Neuronal stem cell (in vitro differentiated cells): ENCODE data around the gene DIP2C.

ENCODE experiments used
- DNase-seq: peaks from one replicate; pipeline ENCODE4 v3.0.0-alpha.2; 2013; ENCODE audit warnings: low spot score
- H2AFZ ChIP-seq: one replicate; pipeline ENCODE4 v1.6.1; 2013; ENCODE audit warnings: mild to moderate bottlenecking, low read length, inconsistent platforms
- H2AK5ac ChIP-seq: 2 replicates; pipeline ENCODE4 v1.6.1; 2013; ENCODE audit warnings: low read depth, mild to moderate bottlenecking, inconsistent platforms, low read length, moderate library complexity, mixed read lengths
- H2BK120ac ChIP-seq: 2 replicates; pipeline ENCODE4 v1.6.1; 2013; ENCODE audit warnings: low read depth, mild to moderate bottlenecking, inconsistent platforms, low read length, moderate library complexity, mixed read lengths
- H2BK12ac ChIP-seq: one replicate; pipeline ENCODE4 v1.6.1; 2013; ENCODE audit warnings: low read length, inconsistent platforms
- H2BK15ac ChIP-seq: 2 replicates; pipeline ENCODE4 v1.6.1; 2013; ENCODE audit warnings: mild to moderate bottlenecking, low read length, inconsistent platforms, mixed read lengths
- H2BK5ac ChIP-seq: one replicate; pipeline ENCODE4 v1.6.1; 2013; ENCODE audit warnings: inconsistent platforms, mild to moderate bottlenecking, low read length, moderate library complexity
- H3K14ac ChIP-seq: one replicate; pipeline ENCODE4 v1.6.1; 2013; ENCODE audit warnings: low read length, inconsistent platforms
- H3K18ac ChIP-seq: 2 replicates; pipeline ENCODE4 v1.6.1; 2013; ENCODE audit warnings: low read length, inconsistent platforms
- H3K23ac ChIP-seq: 2 replicates; pipeline ENCODE4 v1.6.1; 2013; ENCODE audit warnings: low read depth, mild to moderate bottlenecking, mixed read lengths, low read length, inconsistent platforms; ENCODE audit not compliant: poor library complexity
- H3K27ac ChIP-seq: replicated peaks from 3 replicates; pipeline ENCODE4 v1.5.1; 2013; ENCODE audit warnings: low read length, inconsistent platforms
- H3K27me3 ChIP-seq, 3 experiments: 2 replicates each; pipeline ENCODE4 v1.6.1; 2013; ENCODE audit warnings: low read length in 3 of 3, mild to moderate bottlenecking in 2 of 3, inconsistent platforms in 1 of 3, low read depth in 1 of 3, mixed read lengths in 1 of 3, moderate library complexity in 1 of 3; ENCODE audit not compliant: control insufficient read depth in 3 of 3, insufficient read depth in 3 of 3
- H3K36me3 ChIP-seq, 2 donors: replicated peaks in 1 of 2; 2 replicates each; pipeline ENCODE4 v1.6.1; 2013; ENCODE audit warnings: low read length in 2 of 2; ENCODE audit not compliant: control insufficient read depth in 2 of 2, insufficient read depth in 2 of 2
- H3K4ac ChIP-seq: 2 replicates; pipeline ENCODE4 v1.6.1; 2013; ENCODE audit warnings: inconsistent platforms, mild to moderate bottlenecking, low read length, moderate library complexity
- H3K4me1 ChIP-seq, 2 donors: 1 replicate in 1 of 2; 2 replicates in 1 of 2; pipeline ENCODE4 v1.6.1; 2013; ENCODE audit warnings: low read length in 2 of 2, low read depth in 1 of 2; ENCODE audit not compliant: control insufficient read depth in 2 of 2, insufficient read depth in 1 of 2
- H3K4me2 ChIP-seq: one replicate; pipeline ENCODE4 v1.6.1; 2013; ENCODE audit warnings: mild to moderate bottlenecking, low read length, inconsistent platforms; ENCODE audit not compliant: insufficient read depth, poor library complexity, severe bottlenecking
- H3K4me3 ChIP-seq, 2 donors: 2 replicates each; pipeline ENCODE4 v1.5.1; 2013; ENCODE audit warnings: low read length in 2 of 2, mild to moderate bottlenecking in 2 of 2, inconsistent platforms in 1 of 2, moderate library complexity in 1 of 2
- H3K79me1 ChIP-seq: one replicate; pipeline ENCODE4 v1.6.1; 2013; ENCODE audit warnings: low read depth, mild to moderate bottlenecking, inconsistent platforms, low read length, moderate library complexity
- H3K9ac ChIP-seq: one replicate; pipeline ENCODE4 v1.6.1; 2013; ENCODE audit warnings: mild to moderate bottlenecking, low read depth, low read length, inconsistent platforms; ENCODE audit not compliant: poor library complexity
- H3K9me3 ChIP-seq, 2 donors: replicated peaks in 1 of 2; 2 replicates each; pipeline versions ENCODE3 to v1.6.1; 2013; ENCODE audit warnings: low read length in 2 of 2, mild to moderate bottlenecking in 2 of 2, inconsistent platforms in 1 of 2, low read depth in 1 of 2, mixed read lengths in 1 of 2, moderate library complexity in 1 of 2; ENCODE audit not compliant: control insufficient read depth in 2 of 2, insufficient read depth in 1 of 2
- H4K8ac ChIP-seq: one replicate; pipeline ENCODE4 v1.6.1; 2013; ENCODE audit warnings: low read depth, mild to moderate bottlenecking, inconsistent platforms, low read length, moderate library complexity
- H4K91ac ChIP-seq: one replicate; pipeline ENCODE4 v1.6.1; 2013; ENCODE audit warnings: low read length, low read depth, mild to moderate bottlenecking, inconsistent platforms; ENCODE audit not compliant: poor library complexity
- WGBS, 2 donors: extraction: QIAGEN DNeasy Blood & Tissue Kit; methylation state at CpG; one replicate each; pipeline ENCODE4 v1.1.7; 2013; ENCODE audit warnings: missing lambda C conversion rate in 2 of 2, mixed read lengths in 1 of 2; ENCODE audit not compliant: insufficient read length in 2 of 2, insufficient replicate concordance in 1 of 2; ENCODE audit errors: extremely low coverage in 2 of 2; 5-methylcytosine and 5-hydroxymethylcytosine counted together

Gene DIP2C

GRCh38 chr10:510415-510881 is 179.0 kb downstream of the DIP2C start:
- Histone ChIP-seq H3K27ac (no peak overlapping the region), H2BK12ac (no peak overlapping the region)

GRCh38 chr10:509361-510102 is 179.9 kb downstream of the DIP2C start:
- no peak overlapping the region for H3K9ac ChIP-seq
- H3K4me3 ChIP-seq = no peak overlapping the region
- H3K4ac ChIP-seq = no peak overlapping the region
- no peak overlapping the region for H2AFZ ChIP-seq
- H3K14ac ChIP-seq = no peak overlapping the region
- no peaks in the 10 kb centered on the region for H3K9me3 ChIP-seq
- no peak overlapping the region for H2BK15ac ChIP-seq
- H3K23ac ChIP-seq = no peak overlapping the region
- H2BK5ac ChIP-seq = no peak overlapping the region
- H3K4me2 ChIP-seq = no peak overlapping the region
- H4K8ac ChIP-seq = no peak overlapping the region
- H3K27me3 ChIP-seq = no peaks in the 10 kb centered on the region
- H3K4me1 ChIP-seq = peaks cover 9 to 13% of the 10 kb centered on the region in 2 donors
- H2AK5ac ChIP-seq = no peak overlapping the region
- H3K18ac ChIP-seq = no peak overlapping the region
- no CpG with 5 or more reads among the region's 30 CpGs for WGBS, 2 donors
- H3K79me1 ChIP-seq = peaks cover 12% of the 10 kb centered on the region
- H2BK12ac ChIP-seq = no peak overlapping the region
- no peak for DNase-seq
- peaks cover 5 to 22% of the 10 kb centered on the region in 2 donors for H3K36me3 ChIP-seq
- no peak overlapping the region for H4K91ac ChIP-seq
- H3K27ac ChIP-seq = no peak overlapping the region
- no peak overlapping the region for H2BK120ac ChIP-seq

More at GRCh38 chr10:510415-510881, 179.0 kb downstream of the DIP2C start:
- Histone ChIP-seq H2BK5ac (no peak overlapping the region), H3K4me3 (no peak overlapping the region), H3K23ac (peak overlapping the region; percentile 32), H3K36me3 (peaks cover 7 to 22% of the 10 kb centered on the region in 2 donors), H3K9ac (peak overlapping the region; percentile 56), H2BK15ac (no peak overlapping the region), H4K8ac (no peak overlapping the region), H3K4me1 (peaks cover 9 to 14% of the 10 kb centered on the region in 2 donors), H4K91ac (no peak overlapping the region), H3K27me3 (no peaks in the 10 kb centered on the region), H3K79me1 (peaks cover 13% of the 10 kb centered on the region), H2AK5ac (no peak overlapping the region), H3K18ac (no peak overlapping the region), H2BK120ac (no peak overlapping the region), H3K4me2 (no peak overlapping the region), H3K14ac (no peak overlapping the region), H3K4ac (no peak overlapping the region), H2AFZ (peak overlapping the region; percentile 23), H3K9me3 (no peaks in the 10 kb centered on the region)
- WGBS, 2 donors = no CpG with 5 or more reads among the region's 17 CpGs
- no peak for DNase-seq

GRCh38 chr10:508726-509125 is 180.7 kb downstream of the DIP2C start:
- DNase-seq = no peak
- Histone ChIP-seq H2AK5ac (no peak overlapping the region), H2BK120ac (no peak overlapping the region), H3K4me1 (peaks cover 6 to 11% of the 10 kb centered on the region in 2 donors), H3K9me3 (no peaks in the 10 kb centered on the region), H3K18ac (no peak overlapping the region), H2BK5ac (no peak overlapping the region), H3K27me3 (no peaks in the 10 kb centered on the region), H4K91ac (no peak overlapping the region), H3K36me3 (peaks cover 4 to 22% of the 10 kb centered on the region in 2 donors), H3K4me3 (peak overlapping the region in 1 of 2 donors; percentile 1), H2BK12ac (no peak overlapping the region), H3K14ac (no peak overlapping the region), H2BK15ac (no peak overlapping the region), H3K9ac (peak overlapping the region; percentile 25), H3K23ac (no peak overlapping the region), H3K4ac (no peak overlapping the region), H3K79me1 (peaks cover 14% of the 10 kb centered on the region), H3K27ac (no peak overlapping the region), H3K4me2 (no peak overlapping the region), H4K8ac (no peak overlapping the region), H2AFZ (no peak overlapping the region)
- no CpG with 5 or more reads among the region's 13 CpGs for WGBS, 2 donors

- Histone ChIP-seq H3K27ac (no peak overlapping the region), H3K36me3 (peaks cover 4 to 22% of the 10 kb centered on the region in 2 donors), H2BK15ac (no peak overlapping the region), H3K18ac (peak overlapping the region; percentile 35), H3K79me1 (peaks cover 14% of the 10 kb centered on the region), H3K4me1 (peaks cover 6 to 11% of the 10 kb centered on the region in 2 donors), H3K9me3 (peaks cover 0 to 4% of the 10 kb centered on the region in 2 donors), H3K27me3 (no peaks in the 10 kb centered on the region), H3K4me3 (no peak overlapping the region), H3K4me2 (no peak overlapping the region), H4K91ac (no peak overlapping the region), H2AK5ac (no peak overlapping the region), H3K14ac (peak overlapping the region; percentile 39), H2BK12ac (no peak overlapping the region), H2BK5ac (no peak overlapping the region), H2AFZ (no peak overlapping the region), H4K8ac (no peak overlapping the region), H3K4ac (no peak overlapping the region), H2BK120ac (no peak overlapping the region), H3K9ac (no peak overlapping the region), H3K23ac (no peak overlapping the region)
- no peak for DNase-seq
- WGBS, 2 donors = no CpG with 5 or more reads among the region's 12 CpGs
Observed at GRCh38 chr10:507908-508444, 181.5 kb downstream of the DIP2C start.
